ENCODE data around the gene TMEM63C.

- TF ChIP-seq, protein P1, sequence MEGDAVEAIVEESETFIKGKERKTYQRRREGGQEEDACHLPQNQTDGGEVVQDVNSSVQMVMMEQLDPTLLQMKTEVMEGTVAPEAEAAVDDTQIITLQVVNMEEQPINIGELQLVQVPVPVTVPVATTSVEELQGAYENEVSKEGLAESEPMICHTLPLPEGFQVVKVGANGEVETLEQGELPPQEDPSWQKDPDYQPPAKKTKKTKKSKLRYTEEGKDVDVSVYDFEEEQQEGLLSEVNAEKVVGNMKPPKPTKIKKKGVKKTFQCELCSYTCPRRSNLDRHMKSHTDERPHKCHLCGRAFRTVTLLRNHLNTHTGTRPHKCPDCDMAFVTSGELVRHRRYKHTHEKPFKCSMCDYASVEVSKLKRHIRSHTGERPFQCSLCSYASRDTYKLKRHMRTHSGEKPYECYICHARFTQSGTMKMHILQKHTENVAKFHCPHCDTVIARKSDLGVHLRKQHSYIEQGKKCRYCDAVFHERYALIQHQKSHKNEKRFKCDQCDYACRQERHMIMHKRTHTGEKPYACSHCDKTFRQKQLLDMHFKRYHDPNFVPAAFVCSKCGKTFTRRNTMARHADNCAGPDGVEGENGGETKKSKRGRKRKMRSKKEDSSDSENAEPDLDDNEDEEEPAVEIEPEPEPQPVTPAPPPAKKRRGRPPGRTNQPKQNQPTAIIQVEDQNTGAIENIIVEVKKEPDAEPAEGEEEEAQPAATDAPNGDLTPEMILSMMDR (tag by site-specific recombination; IDR thresholded peaks at IDR 0.05), result no peak
- TF ChIP-seq ZNF585B (tag by site-specific recombination; IDR thresholded peaks at IDR 0.05), result no peak
These were observed 41.1 kb downstream of the TMEM63C start for GRCh38 chr14:77222546-77223225.
